HG03342 (cell line): Measurements from ENCODE around the gene LIPK.
"Not testable (repeated sequence)": the region's sequence is repeated elsewhere in the genome, so short reads cannot be mapped to it uniquely, and the experiment has no call there.

Experiments
- ATAC-seq: cut with Tn5 transposase; IDR thresholded peaks from one replicate; pipeline ENCODE4 v1.9.1; 2021; ENCODE audit warnings: mild to moderate bottlenecking, moderate library complexity; ENCODE audit not compliant: unreplicated experiment

The LIPK gene

GRCh38 chr10:88705958-88706357, at the start of gene LIPK:
Gene LIPK (plus strand): TSS chr10:88706249. CDS start chr10:88724544, 18,295 bp downstream.
- ATAC-seq: no peak

- no peak for ATAC-seq
Measured at GRCh38 chr10:88657901-88658300, 48.1 kb upstream of the LIPK start.

GRCh38 chr10:88659725-88660597, 46.1 kb upstream of the LIPK start:
- no peak for ATAC-seq

GRCh38 chr10:88660598-88660884, 45.5 kb upstream of the LIPK start:
- ATAC-seq: no peak

- no peak for ATAC-seq
Measured at GRCh38 chr10:88661018-88661417, 45.0 kb upstream of the LIPK start.

GRCh38 chr10:88661577-88661976, 44.5 kb upstream of the LIPK start:
- ATAC-seq: no peak

- ATAC-seq: not testable (repeated sequence)
Measured at GRCh38 chr10:88663153-88663552, 42.9 kb upstream of the LIPK start.

- ATAC-seq: no peak
Measured at GRCh38 chr10:88664142-88664541, 41.9 kb upstream of the LIPK start, which contains the start of gene LIPF. Gene LIPF (plus strand): TSS chr10:88664442. CDS start chr10:88667298, 2,856 bp downstream.

- no peak for ATAC-seq
Measured at GRCh38 chr10:88668465-88668864, 37.6 kb upstream of the LIPK start.

GRCh38 chr10:88670497-88670896, 35.6 kb upstream of the LIPK start:
- ATAC-seq: no peak

- ATAC-seq: no peak
Measured at GRCh38 chr10:88672041-88672440, 34.0 kb upstream of the LIPK start.

GRCh38 chr10:88676283-88677060, 29.6 kb upstream of the LIPK start:
- no peak for ATAC-seq

GRCh38 chr10:88680958-88681357, 25.1 kb upstream of the LIPK start:
- no peak for ATAC-seq

GRCh38 chr10:88682491-88682890, 23.6 kb upstream of the LIPK start:
- no peak for ATAC-seq

- ATAC-seq: no peak
Measured at GRCh38 chr10:88687853-88688467, 18.1 kb upstream of the LIPK start.

GRCh38 chr10:88689366-88689765, 16.7 kb upstream of the LIPK start:
- ATAC-seq: no peak

- ATAC-seq: no peak
Measured at GRCh38 chr10:88693392-88694020, 12.5 kb upstream of the LIPK start.

GRCh38 chr10:88702848-88703597, 3.0 kb upstream of the LIPK start:
- ATAC-seq: no peak

GRCh38 chr10:88707429-88708155, 1.5 kb downstream of the LIPK start:
- no peak for ATAC-seq

GRCh38 chr10:88709361-88709760, 3.3 kb downstream of the LIPK start:
- ATAC-seq: not testable (repeated sequence)
